GM19452 (cell line): ENCODE results near the gene NAGLU.

Experiments used
- ATAC-seq: cut with Tn5 transposase; IDR thresholded peaks from one replicate; pipeline ENCODE4 v1.9.1; 2021; ENCODE audit not compliant: unreplicated experiment

NAGLU gene

GRCh38 chr17:42563143-42563509 lies 27.1 kb downstream of the NAGLU start:
- no peak for ATAC-seq

GRCh38 chr17:42563543-42563942 lies 27.5 kb downstream of the NAGLU start:
- ATAC-seq, result no peak

- no peak for ATAC-seq
Measured at GRCh38 chr17:42563950-42564349, 27.9 kb downstream of the NAGLU start.

GRCh38 chr17:42564815-42565522 lies 28.9 kb downstream of the NAGLU start:
- ATAC-seq, result no peak

GRCh38 chr17:42565523-42566214 lies 29.6 kb downstream of the NAGLU start:
- no peak for ATAC-seq

- peak; percentile 2 for ATAC-seq
Measured at GRCh38 chr17:42566215-42566882, 30.3 kb downstream of the NAGLU start.

- peak; percentile 49 for ATAC-seq
Measured at GRCh38 chr17:42566883-42567573, 31.0 kb downstream of the NAGLU start, which contains the start of gene MLX. Gene MLX (plus strand): TSS chr17:42567100. CDS start chr17:42567125, 25 bp downstream.

- ATAC-seq, result no peak
Measured at GRCh38 chr17:42568341-42569111, 32.5 kb downstream of the NAGLU start.

- no peak for ATAC-seq
Measured at GRCh38 chr17:42571435-42572225, 35.6 kb downstream of the NAGLU start.

GRCh38 chr17:42573095-42573494 lies 37.1 kb downstream of the NAGLU start:
- no peak for ATAC-seq

GRCh38 chr17:42574463-42574862 lies 38.4 kb downstream of the NAGLU start:
- no peak for ATAC-seq

- no peak for ATAC-seq
Measured at GRCh38 chr17:42577140-42577531, 41.1 kb downstream of the NAGLU start.

- peak; percentile 55 for ATAC-seq
Measured at GRCh38 chr17:42577532-42578281, 41.7 kb downstream of the NAGLU start, which contains the start of gene PSMC3IP. Gene PSMC3IP (minus strand): TSS chr17:42577729. CDS start chr17:42577686, 43 bp downstream.

- ATAC-seq, result peak; percentile 42
Measured at GRCh38 chr17:42578282-42578869, 42.3 kb downstream of the NAGLU start.

- no peak for ATAC-seq
Measured at GRCh38 chr17:42579794-42580551, 43.9 kb downstream of the NAGLU start.

- ATAC-seq, result no peak
Measured at GRCh38 chr17:42581744-42582270, 45.8 kb downstream of the NAGLU start.

GRCh38 chr17:42584880-42585279 lies 48.8 kb downstream of the NAGLU start:
- no peak for ATAC-seq

GRCh38 chr17:42585353-42585752 lies 49.3 kb downstream of the NAGLU start:
- no peak for ATAC-seq
